SK-N-SH treated with all-trans-retinoic acid at 6 μM for 48 hours (cell line): Measurements from ENCODE around the gene RARRES1.
A peak's percentile ranks its signal among the peaks of the same experiment; 100 is the strongest.

Source experiments
- ATAC-seq: fragments of 200-7000 bp; cut with Tn5 transposase; 3 replicates; pipeline ENCODE4 v1.9.1; 2020; ENCODE audit warnings: mild to moderate bottlenecking, moderate library complexity
- ARNTL ChIP-seq: fragments of 450-650 bp; formaldehyde crosslinking; IDR thresholded peaks from 2 replicates; pipeline ENCODE4 v1.5.0; 2020; ENCODE audit warnings: low read depth, mild to moderate bottlenecking, moderate library complexity, borderline replicate concordance
- BACH2 ChIP-seq: fragments of 250-450 bp; sonication (Bioruptor Pico); IDR thresholded peaks from 2 replicates; pipeline ENCODE4 v1.9.0; 2021; ENCODE audit warnings: mild to moderate bottlenecking, borderline replicate concordance
- CSDC2 ChIP-seq: fragments of 250-450 bp; sonication (Bioruptor Pico); IDR thresholded peaks from 2 replicates; pipeline ENCODE4 v1.5.0; 2020; ENCODE audit warnings: mild to moderate bottlenecking, moderate library complexity
- ESRRG ChIP-seq: fragments of 250-450 bp; sonication (Bioruptor Pico); IDR thresholded peaks from 2 replicates; pipeline ENCODE4 v1.6.1; 2021; ENCODE audit warnings: mild to moderate bottlenecking
- GLIS3 ChIP-seq: fragments of 250-450 bp; sonication (Bioruptor Pico); IDR thresholded peaks from 2 replicates; pipeline ENCODE4 v1.5.0; 2020; ENCODE audit warnings: mild to moderate bottlenecking, moderate library complexity
- ISL1 ChIP-seq: fragments of 250-450 bp; sonication (Bioruptor Pico); IDR thresholded peaks from 2 replicates; pipeline ENCODE4 v2.1.2; 2022; ENCODE audit warnings: mild to moderate bottlenecking, moderate library complexity
- OSR1 ChIP-seq: fragments of 250-450 bp; sonication (Bioruptor Pico); IDR thresholded peaks from 2 replicates; pipeline ENCODE4 v1.8.0; 2022; ENCODE audit warnings: moderate library complexity, mild to moderate bottlenecking, inconsistent platforms
- PPARA ChIP-seq: fragments of 250-450 bp; sonication (Bioruptor Pico); IDR thresholded peaks from 2 replicates; pipeline ENCODE4 v1.5.0; 2020; ENCODE audit warnings: mild to moderate bottlenecking, borderline replicate concordance
- RARB ChIP-seq: fragments of 250-450 bp; sonication (Bioruptor Pico); IDR thresholded peaks from 2 replicates; pipeline ENCODE4 v1.8.0; 2021; ENCODE audit warnings: mild to moderate bottlenecking, moderate library complexity
- SNAI2 ChIP-seq: fragments of 250-450 bp; sonication (Bioruptor Pico); IDR thresholded peaks from 2 replicates; pipeline ENCODE4 v1.5.0; 2020; ENCODE audit warnings: mild to moderate bottlenecking, moderate library complexity
- TCF4 ChIP-seq: fragments of 250-450 bp; sonication (Bioruptor Pico); IDR thresholded peaks from 2 replicates; pipeline ENCODE4 v1.8.0; 2021; ENCODE audit warnings: mild to moderate bottlenecking, moderate library complexity, borderline replicate concordance
- TOX ChIP-seq: fragments of 250-450 bp; sonication (Bioruptor Pico); IDR thresholded peaks from 2 replicates; pipeline ENCODE4 v1.8.0; 2021; ENCODE audit warnings: mild to moderate bottlenecking, moderate library complexity, borderline replicate concordance
- ZC3H10 ChIP-seq: fragments of 250-450 bp; sonication (Bioruptor Pico); IDR thresholded peaks from 2 replicates; pipeline ENCODE4 v1.5.1; 2021; ENCODE audit warnings: mild to moderate bottlenecking, moderate library complexity
- ZFP3 ChIP-seq: fragments of 250-450 bp; sonication (Bioruptor Pico); IDR thresholded peaks from 2 replicates; pipeline ENCODE4 v1.5.0; 2020; ENCODE audit warnings: mild to moderate bottlenecking, moderate library complexity
- ZNF565 ChIP-seq: fragments of 450-650 bp; formaldehyde crosslinking; conservative IDR thresholded peaks from 2 replicates; pipeline ENCODE4 v1.5.0; 2020; ENCODE audit warnings: low read depth, mild to moderate bottlenecking, moderate library complexity
- ZNF70 ChIP-seq: fragments of 450-650 bp; formaldehyde crosslinking; IDR thresholded peaks from 2 replicates; pipeline ENCODE4 v1.5.0; 2020; ENCODE audit warnings: mild to moderate bottlenecking, moderate library complexity
- TF ChIP-seq, protein P1 (sequence below): fragments of 250-450 bp; sonication (Bioruptor Pico); IDR thresholded peaks from 2 replicates; pipeline ENCODE4 v1.5.0; 2020; ENCODE audit warnings: mild to moderate bottlenecking, moderate library complexity
- TF ChIP-seq, protein P2 (sequence below): fragments of 250-450 bp; sonication (Bioruptor Pico); IDR thresholded peaks from 2 replicates; pipeline ENCODE4 v1.8.0; 2021; ENCODE audit warnings: low read depth, mild to moderate bottlenecking, moderate library complexity, borderline replicate concordance
- TF ChIP-seq, protein P3 (sequence below): fragments of 250-450 bp; sonication (Bioruptor Pico); IDR thresholded peaks from 2 replicates; pipeline ENCODE4 v1.8.0; 2020; ENCODE audit warnings: mild to moderate bottlenecking, moderate library complexity, borderline replicate concordance
- TF ChIP-seq, protein P4 (sequence below): fragments of 250-450 bp; sonication (Bioruptor Pico); IDR thresholded peaks from 2 replicates; pipeline ENCODE4 v1.5.1; 2021; ENCODE audit warnings: mild to moderate bottlenecking, moderate library complexity

Gene RARRES1, protein sequence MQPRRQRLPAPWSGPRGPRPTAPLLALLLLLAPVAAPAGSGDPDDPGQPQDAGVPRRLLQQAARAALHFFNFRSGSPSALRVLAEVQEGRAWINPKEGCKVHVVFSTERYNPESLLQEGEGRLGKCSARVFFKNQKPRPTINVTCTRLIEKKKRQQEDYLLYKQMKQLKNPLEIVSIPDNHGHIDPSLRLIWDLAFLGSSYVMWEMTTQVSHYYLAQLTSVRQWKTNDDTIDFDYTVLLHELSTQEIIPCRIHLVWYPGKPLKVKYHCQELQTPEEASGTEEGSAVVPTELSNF

DNA sequence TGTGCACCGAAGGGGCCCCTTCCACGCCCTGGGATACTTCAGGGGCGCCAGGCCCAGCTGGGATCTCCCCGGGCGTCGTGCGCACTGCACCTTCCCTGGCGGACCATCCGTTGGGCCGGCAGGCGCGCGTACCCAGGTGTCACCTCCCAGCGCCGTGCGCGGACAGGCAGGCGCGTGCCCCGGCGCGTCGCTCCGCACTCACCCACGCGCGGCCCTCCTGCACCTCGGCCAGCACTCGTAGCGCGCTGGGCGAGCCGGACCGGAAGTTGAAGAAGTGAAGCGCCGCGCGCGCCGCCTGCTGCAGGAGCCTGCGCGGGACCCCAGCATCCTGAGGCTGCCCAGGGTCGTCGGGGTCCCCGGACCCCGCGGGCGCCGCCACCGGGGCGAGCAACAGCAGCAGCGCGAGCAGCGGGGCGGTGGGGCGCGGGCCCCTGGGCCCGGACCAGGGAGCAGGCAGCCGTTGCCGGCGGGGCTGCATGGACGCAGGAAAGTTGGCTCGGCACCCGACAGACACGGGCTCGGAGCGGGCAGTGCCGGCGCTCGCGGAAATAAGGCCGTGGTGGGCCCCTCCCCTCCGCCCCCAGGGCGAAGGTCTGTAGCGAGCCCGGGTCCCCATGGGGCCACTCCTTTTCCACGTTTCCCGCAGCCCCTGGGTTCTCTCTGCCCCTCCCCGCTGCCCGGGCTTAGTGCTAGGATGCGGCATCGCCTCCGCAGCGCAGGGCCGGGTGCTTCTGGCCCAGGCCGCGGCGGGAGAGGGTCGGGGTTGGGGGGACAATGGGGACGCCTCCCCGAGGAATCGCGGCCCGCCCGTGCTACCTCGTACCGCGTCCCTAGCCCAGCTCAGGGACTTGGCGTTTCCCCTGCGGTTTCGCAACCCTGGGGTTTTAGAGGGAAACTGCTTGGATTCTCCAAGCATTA lies at the start of gene RARRES1:
RARRES1 (minus strand) TSS at position 520 of the 918 bp plus-strand sequence; CDS start at position 478, 42 bp downstream.
- ATAC-seq: peak; percentile 77
- TF ChIP-seq GLIS3 (CRISPR knock-in tag): no peak
- 0 out of 2 replicates have a peak, but pooled peaks have one; percentile 60 for TF ChIP-seq OSR1 (CRISPR knock-in tag)
- TF ChIP-seq CSDC2 (CRISPR knock-in tag): no peak; the same call in 1 of the 2 replicates
- TF ChIP-seq, protein P1, sequence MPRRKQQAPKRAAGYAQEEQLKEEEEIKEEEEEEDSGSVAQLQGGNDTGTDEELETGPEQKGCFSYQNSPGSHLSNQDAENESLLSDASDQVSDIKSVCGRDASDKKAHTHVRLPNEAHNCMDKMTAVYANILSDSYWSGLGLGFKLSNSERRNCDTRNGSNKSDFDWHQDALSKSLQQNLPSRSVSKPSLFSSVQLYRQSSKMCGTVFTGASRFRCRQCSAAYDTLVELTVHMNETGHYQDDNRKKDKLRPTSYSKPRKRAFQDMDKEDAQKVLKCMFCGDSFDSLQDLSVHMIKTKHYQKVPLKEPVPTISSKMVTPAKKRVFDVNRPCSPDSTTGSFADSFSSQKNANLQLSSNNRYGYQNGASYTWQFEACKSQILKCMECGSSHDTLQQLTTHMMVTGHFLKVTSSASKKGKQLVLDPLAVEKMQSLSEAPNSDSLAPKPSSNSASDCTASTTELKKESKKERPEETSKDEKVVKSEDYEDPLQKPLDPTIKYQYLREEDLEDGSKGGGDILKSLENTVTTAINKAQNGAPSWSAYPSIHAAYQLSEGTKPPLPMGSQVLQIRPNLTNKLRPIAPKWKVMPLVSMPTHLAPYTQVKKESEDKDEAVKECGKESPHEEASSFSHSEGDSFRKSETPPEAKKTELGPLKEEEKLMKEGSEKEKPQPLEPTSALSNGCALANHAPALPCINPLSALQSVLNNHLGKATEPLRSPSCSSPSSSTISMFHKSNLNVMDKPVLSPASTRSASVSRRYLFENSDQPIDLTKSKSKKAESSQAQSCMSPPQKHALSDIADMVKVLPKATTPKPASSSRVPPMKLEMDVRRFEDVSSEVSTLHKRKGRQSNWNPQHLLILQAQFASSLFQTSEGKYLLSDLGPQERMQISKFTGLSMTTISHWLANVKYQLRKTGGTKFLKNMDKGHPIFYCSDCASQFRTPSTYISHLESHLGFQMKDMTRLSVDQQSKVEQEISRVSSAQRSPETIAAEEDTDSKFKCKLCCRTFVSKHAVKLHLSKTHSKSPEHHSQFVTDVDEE (CRISPR knock-in tag): 0 out of 2 replicates have a peak, but pooled peaks have one; percentile 11
- TF ChIP-seq, protein P2, sequence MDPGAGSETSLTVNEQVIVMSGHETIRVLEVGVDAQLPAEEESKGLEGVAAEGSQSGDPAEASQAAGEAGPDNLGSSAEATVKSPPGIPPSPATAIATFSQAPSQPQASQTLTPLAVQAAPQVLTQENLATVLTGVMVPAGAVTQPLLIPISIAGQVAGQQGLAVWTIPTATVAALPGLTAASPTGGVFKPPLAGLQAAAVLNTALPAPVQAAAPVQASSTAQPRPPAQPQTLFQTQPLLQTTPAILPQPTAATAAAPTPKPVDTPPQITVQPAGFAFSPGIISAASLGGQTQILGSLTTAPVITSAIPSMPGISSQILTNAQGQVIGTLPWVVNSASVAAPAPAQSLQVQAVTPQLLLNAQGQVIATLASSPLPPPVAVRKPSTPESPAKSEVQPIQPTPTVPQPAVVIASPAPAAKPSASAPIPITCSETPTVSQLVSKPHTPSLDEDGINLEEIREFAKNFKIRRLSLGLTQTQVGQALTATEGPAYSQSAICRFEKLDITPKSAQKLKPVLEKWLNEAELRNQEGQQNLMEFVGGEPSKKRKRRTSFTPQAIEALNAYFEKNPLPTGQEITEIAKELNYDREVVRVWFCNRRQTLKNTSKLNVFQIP: no peak
- no peak for TF ChIP-seq ISL1
- no peak for TF ChIP-seq ZNF565
- TF ChIP-seq ZFP3 (CRISPR knock-in tag): 0 out of 2 replicates have a peak, but pooled peaks have one; percentile 52
- no peak for TF ChIP-seq ZC3H10 (CRISPR knock-in tag)
- TF ChIP-seq, all 23 proteins: peak for 3

DNA sequence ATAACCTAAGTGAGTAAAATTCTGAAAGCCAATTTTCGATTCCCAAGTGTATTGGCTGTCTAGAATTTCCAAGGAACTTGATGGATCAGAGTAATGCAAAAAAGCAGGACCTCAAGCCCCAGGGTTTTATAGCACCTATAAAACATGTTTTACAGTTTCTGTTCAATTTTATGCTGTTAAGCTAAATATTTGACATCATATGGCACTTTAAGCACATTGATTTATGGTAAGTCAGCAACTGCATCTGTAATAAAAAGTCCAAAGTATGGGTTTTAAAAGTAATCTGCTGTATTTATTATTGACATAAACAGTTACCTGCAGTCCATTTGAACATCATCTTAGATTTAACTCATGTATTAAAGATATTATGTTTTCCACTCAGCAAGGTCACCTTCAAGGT lies 49.6 kb upstream of the RARRES1 start:
- no peak for ATAC-seq

DNA sequence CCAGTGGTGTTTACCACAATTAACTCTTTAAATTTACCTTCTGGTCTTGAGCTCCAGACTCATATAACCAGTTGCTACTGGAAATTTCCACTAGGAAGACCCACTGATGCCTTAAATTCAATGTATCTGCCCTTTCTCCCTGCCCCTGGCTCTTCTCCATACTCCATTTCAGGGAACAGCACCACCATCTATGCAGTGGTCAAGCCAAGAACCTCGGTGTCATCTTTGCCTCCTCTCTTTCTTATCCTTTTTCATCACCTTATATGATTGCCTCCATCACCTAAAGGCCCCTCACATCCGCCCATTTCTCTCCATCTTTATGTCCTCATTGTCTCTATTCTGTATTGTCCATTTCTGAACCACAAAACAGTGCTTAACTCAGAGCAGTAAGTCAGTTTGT lies 48.9 kb upstream of the RARRES1 start:
- TF ChIP-seq TCF4 (CRISPR knock-in tag): no peak
- no peak for TF ChIP-seq RARB (CRISPR knock-in tag)
- TF ChIP-seq OSR1 (CRISPR knock-in tag): no peak
- TF ChIP-seq ISL1: no peak
- TF ChIP-seq ARNTL (CRISPR knock-in tag): no peak
- no peak for TF ChIP-seq BACH2 (CRISPR knock-in tag)
- no peak for TF ChIP-seq PPARA (CRISPR knock-in tag)
- TF ChIP-seq ZFP3 (CRISPR knock-in tag): no peak
- TF ChIP-seq, protein P3, sequence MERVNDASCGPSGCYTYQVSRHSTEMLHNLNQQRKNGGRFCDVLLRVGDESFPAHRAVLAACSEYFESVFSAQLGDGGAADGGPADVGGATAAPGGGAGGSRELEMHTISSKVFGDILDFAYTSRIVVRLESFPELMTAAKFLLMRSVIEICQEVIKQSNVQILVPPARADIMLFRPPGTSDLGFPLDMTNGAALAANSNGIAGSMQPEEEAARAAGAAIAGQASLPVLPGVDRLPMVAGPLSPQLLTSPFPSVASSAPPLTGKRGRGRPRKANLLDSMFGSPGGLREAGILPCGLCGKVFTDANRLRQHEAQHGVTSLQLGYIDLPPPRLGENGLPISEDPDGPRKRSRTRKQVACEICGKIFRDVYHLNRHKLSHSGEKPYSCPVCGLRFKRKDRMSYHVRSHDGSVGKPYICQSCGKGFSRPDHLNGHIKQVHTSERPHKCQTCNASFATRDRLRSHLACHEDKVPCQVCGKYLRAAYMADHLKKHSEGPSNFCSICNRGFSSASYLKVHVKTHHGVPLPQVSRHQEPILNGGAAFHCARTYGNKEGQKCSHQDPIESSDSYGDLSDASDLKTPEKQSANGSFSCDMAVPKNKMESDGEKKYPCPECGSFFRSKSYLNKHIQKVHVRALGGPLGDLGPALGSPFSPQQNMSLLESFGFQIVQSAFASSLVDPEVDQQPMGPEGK (CRISPR knock-in tag): no peak
- no peak for ATAC-seq

More for the DNA sequence above, 49.6 kb upstream of the RARRES1 start:
- TF ChIP-seq CSDC2 (CRISPR knock-in tag) (no peak), ZC3H10 (CRISPR knock-in tag) (no peak)

DNA sequence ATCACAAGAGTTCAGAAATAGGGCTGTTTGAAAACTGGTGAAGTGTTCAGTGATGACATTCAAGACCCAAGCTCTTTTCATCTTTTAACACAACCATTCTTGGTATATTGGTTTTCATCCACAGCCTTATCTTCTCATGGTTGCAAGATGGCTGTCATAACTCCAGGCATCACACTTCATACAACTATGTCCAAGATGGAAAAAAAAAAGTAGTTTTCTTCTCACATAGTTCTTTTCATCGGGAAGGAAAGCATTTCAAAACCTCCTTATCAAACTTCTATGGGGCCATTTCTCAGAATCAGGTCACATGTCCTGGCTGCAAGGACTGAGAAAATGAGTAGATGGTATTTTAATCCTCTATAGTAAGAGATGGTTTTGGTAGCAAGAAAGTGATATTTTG lies 48.5 kb upstream of the RARRES1 start:
- ATAC-seq: no peak
- TF ChIP-seq ESRRG (CRISPR knock-in tag) (no peak), ZNF70 (no peak), GLIS3 (CRISPR knock-in tag) (no peak), TCF4 (CRISPR knock-in tag) (no peak), RARB (CRISPR knock-in tag) (no peak), ZFP3 (CRISPR knock-in tag) (no peak), SNAI2 (no peak), OSR1 (CRISPR knock-in tag) (no peak), CSDC2 (CRISPR knock-in tag) (no peak), TOX (no peak)
- TF ChIP-seq, protein P2: no peak
- TF ChIP-seq, protein P4, sequence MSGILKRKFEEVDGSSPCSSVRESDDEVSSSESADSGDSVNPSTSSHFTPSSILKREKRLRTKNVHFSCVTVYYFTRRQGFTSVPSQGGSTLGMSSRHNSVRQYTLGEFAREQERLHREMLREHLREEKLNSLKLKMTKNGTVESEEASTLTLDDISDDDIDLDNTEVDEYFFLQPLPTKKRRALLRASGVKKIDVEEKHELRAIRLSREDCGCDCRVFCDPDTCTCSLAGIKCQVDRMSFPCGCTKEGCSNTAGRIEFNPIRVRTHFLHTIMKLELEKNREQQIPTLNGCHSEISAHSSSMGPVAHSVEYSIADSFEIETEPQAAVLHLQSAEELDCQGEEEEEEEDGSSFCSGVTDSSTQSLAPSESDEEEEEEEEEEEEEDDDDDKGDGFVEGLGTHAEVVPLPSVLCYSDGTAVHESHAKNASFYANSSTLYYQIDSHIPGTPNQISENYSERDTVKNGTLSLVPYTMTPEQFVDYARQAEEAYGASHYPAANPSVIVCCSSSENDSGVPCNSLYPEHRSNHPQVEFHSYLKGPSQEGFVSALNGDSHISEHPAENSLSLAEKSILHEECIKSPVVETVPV (CRISPR knock-in tag): no peak
